ENCODE results near the gene IVD. TPM values are rescaled to one million over a fixed set of nuclear protein-coding genes. Genes with fewer than 3 reads are reported as not detected.

IVD gene
- polyA plus RNA-seq, 1 experiment: 63.9 TPM

GRCh38 chr15:40399370-40399769, 6.2 kb upstream of the IVD start:
- no peak for DNase-seq (ENCODE audit: low read depth)
- Histone ChIP-seq H3K36me3 (ENCODE audit: control insufficient read depth, insufficient read depth, low read length) (no peaks in the 10 kb centered on the region), H3K27me3 (ENCODE audit: control insufficient read depth, insufficient read depth, low read length) (no peaks in the 10 kb centered on the region), H3K4me3 (ENCODE audit: low read depth, low read length) (no peak overlapping the region)
- ChIA-PET POLR2A (no interaction called here), CTCF (no interaction called here)
- no peak for TF ChIP-seq CTCF (IDR thresholded peaks at IDR 0.05; ENCODE audit: insufficient read depth, low read depth, low read length)

GRCh38 chr15:40407330-40407990, 1.9 kb downstream of the IVD start:
- ChIA-PET POLR2A (no interaction called here), CTCF (interaction anchor here (0.7 to 4.3 kb wide), 8 partner anchors 10 to 128 kb away, joined by 3 to 31 read pairs (median 4); partner anchors contain the start of gene INAFM2)
- peaks cover 21% of the 10 kb centered on the region for H3K36me3 ChIP-seq (ENCODE audit: control insufficient read depth, insufficient read depth, low read length)
- TF ChIP-seq CTCF (IDR thresholded peaks at IDR 0.05; ENCODE audit: insufficient read depth, low read depth, low read length): no peak
- no peaks in the 10 kb centered on the region for H3K27me3 ChIP-seq (ENCODE audit: control insufficient read depth, insufficient read depth, low read length)
- DNase-seq (ENCODE audit: low read depth): no peak
- H3K4me3 ChIP-seq (ENCODE audit: low read depth, low read length): no peak overlapping the region

GRCh38 chr15:40409366-40409765, 3.8 kb downstream of the IVD start:
- POLR2A ChIA-PET: no interaction called here
- DNase-seq (ENCODE audit: low read depth): no peak
- H3K4me3 ChIP-seq (ENCODE audit: low read depth, low read length): no peak overlapping the region
- peaks cover 27% of the 10 kb centered on the region for H3K36me3 ChIP-seq (ENCODE audit: control insufficient read depth, insufficient read depth, low read length)
- no peaks in the 10 kb centered on the region for H3K27me3 ChIP-seq (ENCODE audit: control insufficient read depth, insufficient read depth, low read length)
- CTCF ChIA-PET: no interaction called here
- no peak for TF ChIP-seq CTCF (IDR thresholded peaks at IDR 0.05; ENCODE audit: insufficient read depth, low read depth, low read length)

GRCh38 chr15:40410476-40410875, 4.9 kb downstream of the IVD start:
- no peaks in the 10 kb centered on the region for H3K27me3 ChIP-seq (ENCODE audit: control insufficient read depth, insufficient read depth, low read length)
- no peak for DNase-seq (ENCODE audit: low read depth)
- no peak for TF ChIP-seq CTCF (IDR thresholded peaks at IDR 0.05; ENCODE audit: insufficient read depth, low read depth, low read length)
- ChIA-PET POLR2A (no interaction called here), CTCF (interaction anchor here (1.1 to 1.9 kb wide), 3 partner anchors 11 to 131 kb away, joined by 3 to 10 read pairs (median 5); no protein-coding TSS in a partner anchor)
- H3K4me3 ChIP-seq (ENCODE audit: low read depth, low read length): no peak overlapping the region
- peaks cover 31% of the 10 kb centered on the region for H3K36me3 ChIP-seq (ENCODE audit: control insufficient read depth, insufficient read depth, low read length)

- ChIA-PET POLR2A (no interaction called here), CTCF (interaction anchor here (0.6 to 1.6 kb wide), 5 partner anchors 10 to 70 kb away, joined by 3 to 11 read pairs (median 3); no protein-coding TSS in a partner anchor)
- no peak for DNase-seq (ENCODE audit: low read depth)
- no peak for TF ChIP-seq CTCF (IDR thresholded peaks at IDR 0.05; ENCODE audit: insufficient read depth, low read depth, low read length)
- peaks cover 38% of the 10 kb centered on the region for H3K36me3 ChIP-seq (ENCODE audit: control insufficient read depth, insufficient read depth, low read length)
- no peak overlapping the region for H3K4me3 ChIP-seq (ENCODE audit: low read depth, low read length)
- no peaks in the 10 kb centered on the region for H3K27me3 ChIP-seq (ENCODE audit: control insufficient read depth, insufficient read depth, low read length)
Measured at GRCh38 chr15:40412095-40412759, 6.6 kb downstream of the IVD start.
